ENCODE data around the gene TARBP1. TPM values are rescaled to one million over a fixed set of nuclear protein-coding genes. Genes with fewer than 3 reads are reported as not detected.

TARBP1 gene
- total and polyA plus RNA-seq, 2 of the 13 experiments (the other 11 are each of a cell fraction or from before 2014, with no cell fraction given) = 37.7 to 67.0 TPM

DNA sequence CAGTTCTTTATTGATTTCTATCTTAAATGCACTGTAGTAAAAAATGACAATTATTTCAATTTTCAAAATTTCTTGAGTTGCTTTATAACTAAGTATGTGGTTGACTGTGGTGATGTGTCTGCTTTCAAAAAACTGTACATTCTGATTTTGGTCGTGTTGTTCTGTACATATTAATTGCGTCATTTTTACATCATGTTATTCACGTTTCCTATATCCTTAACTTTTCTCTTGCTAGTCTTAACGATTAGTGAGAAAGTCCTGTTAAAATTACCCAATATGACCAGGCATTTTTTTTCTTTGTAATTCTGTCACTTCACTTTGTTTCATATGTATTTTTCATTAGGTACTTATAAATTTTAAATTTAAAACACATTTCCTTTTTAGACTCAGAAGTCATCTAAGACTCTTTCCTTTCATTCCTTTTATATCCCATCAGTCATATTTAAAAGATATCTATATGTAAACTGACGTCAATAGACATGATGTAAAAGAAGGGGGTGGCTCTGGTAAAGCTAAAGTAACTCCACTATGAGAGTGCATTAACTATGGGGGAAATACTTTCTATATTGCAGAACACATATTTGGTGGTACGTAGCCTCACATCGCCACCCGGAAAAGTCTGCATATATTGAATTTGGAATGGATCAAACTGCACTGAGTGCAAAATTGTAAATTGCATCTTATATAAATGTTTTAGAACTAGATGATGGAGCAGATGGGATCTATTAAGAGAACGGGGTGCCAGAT, 106.8 kb downstream of the TARBP1 start:
- no peak for ATAC-seq
- Histone ChIP-seq H3K9me3 (ENCODE audit: low read length) (no peaks in the 10 kb centered on the region), H3K27ac (ENCODE audit: extremely low read length, insufficient read depth, low read length) (peak overlapping the region; percentile 94), H3K9ac (ENCODE audit: insufficient read depth, low read depth, low read length) (peak overlapping the region; percentile 94), H3K27me3 (ENCODE audit: control insufficient read depth in 1 of 2, insufficient read depth in 2 of 2, low read length in 2 of 2) (no peaks in the 10 kb centered on the region; a peak in 1 of 5 replicates), H3K79me2 (ENCODE audit: insufficient read depth, low read length) (peaks cover 30% of the 10 kb centered on the region), H3K4me2 (ENCODE audit: low read depth, low read length) (peak overlapping the region; percentile 79), H4K20me1 (ENCODE audit: insufficient read depth, low read length) (no peaks in the 10 kb centered on the region), H3K4me1 (ENCODE audit: insufficient read depth, low read length) (peaks cover 43% of the 10 kb centered on the region), H3K4me3 (replicated peaks in 1 of 3; ENCODE audit: insufficient read depth in 1 of 3, low read depth in 2 of 3, low read length in 3 of 3) (peak overlapping the region; percentile 76 to 89 (median 80); a peak in 5 of 6 replicates), H3K36me3 (replicated peaks in 1 of 2; ENCODE audit: control insufficient read depth in 1 of 2, insufficient read depth in 2 of 2, low read length in 2 of 2) (peaks cover 3 to 16% of the 10 kb centered on the region in 2 experiments; a peak in 3 of 5 replicates), H2AFZ (ENCODE audit: low read length) (no peak overlapping the region)
- ChIA-PET POLR2A (interaction anchor here (0.7 to 2.3 kb wide), 10 partner anchors 8 to 238 kb away, joined by 3 to 37 read pairs (median 6); partner anchors contain the start of gene IRF2BP2), CTCF (ENCODE audit: low intra/inter-chr PET ratio, low total read pairs) (no interaction called here)
- in situ Hi-C loops (cut with HindIII; ENCODE audit: extremely low pct_ligation_motif_present, low pct_unique_long_range_greater_than_20kb) (no loop called here), intact Hi-C loops (cut with micrococcal nuclease; ENCODE audit: unreplicated experiment) (loop anchor here (5.0 kb wide), 1 partner anchor 60 kb away; no protein-coding TSS in a partner anchor)
- WGBS (ENCODE audit: low lambda C conversion rate) = 54% methylated on average over 9 of the region's 9 CpGs
- no TSS peak for BruUV-seq (replicated peaks)
- FAIRE-seq = no peak
- no peak for DNase-seq (ENCODE audit: low spot score)
- TF ChIP-seq ZNF670 (CRISPR knock-in tag; IDR thresholded peaks at IDR 0.05; ENCODE audit: borderline replicate concordance) (no peak), ZNF709 (CRISPR knock-in tag; IDR thresholded peaks at IDR 0.05) (no peak), PHF5A (CRISPR knock-in tag; IDR thresholded peaks at IDR 0.05; ENCODE audit: low read depth, unreplicated experiment) (no peak), ZNF788 (CRISPR knock-in tag; IDR thresholded peaks at IDR 0.05; ENCODE audit: borderline replicate concordance) (no peak), KDM1A (CRISPR knock-in tag; IDR thresholded peaks at IDR 0.05) (no peak), ZNF724P (CRISPR knock-in tag; IDR thresholded peaks at IDR 0.05; ENCODE audit: borderline replicate concordance) (no peak), ZFP82 (CRISPR knock-in tag; IDR thresholded peaks at IDR 0.05; ENCODE audit: borderline replicate concordance) (no peak), NBN (conservative IDR thresholded peaks at IDR 0.05) (no peak), BCL6 (CRISPR knock-in tag; IDR thresholded peaks at IDR 0.05) (no peak), ZNF563 (CRISPR knock-in tag; IDR thresholded peaks at IDR 0.05) (no peak)
- TF ChIP-seq, protein P1, sequence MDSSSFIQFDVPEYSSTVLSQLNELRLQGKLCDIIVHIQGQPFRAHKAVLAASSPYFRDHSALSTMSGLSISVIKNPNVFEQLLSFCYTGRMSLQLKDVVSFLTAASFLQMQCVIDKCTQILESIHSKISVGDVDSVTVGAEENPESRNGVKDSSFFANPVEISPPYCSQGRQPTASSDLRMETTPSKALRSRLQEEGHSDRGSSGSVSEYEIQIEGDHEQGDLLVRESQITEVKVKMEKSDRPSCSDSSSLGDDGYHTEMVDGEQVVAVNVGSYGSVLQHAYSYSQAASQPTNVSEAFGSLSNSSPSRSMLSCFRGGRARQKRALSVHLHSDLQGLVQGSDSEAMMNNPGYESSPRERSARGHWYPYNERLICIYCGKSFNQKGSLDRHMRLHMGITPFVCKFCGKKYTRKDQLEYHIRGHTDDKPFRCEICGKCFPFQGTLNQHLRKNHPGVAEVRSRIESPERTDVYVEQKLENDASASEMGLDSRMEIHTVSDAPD (CRISPR knock-in tag; IDR thresholded peaks at IDR 0.05) = no peak
- TF ChIP-seq, protein P2, sequence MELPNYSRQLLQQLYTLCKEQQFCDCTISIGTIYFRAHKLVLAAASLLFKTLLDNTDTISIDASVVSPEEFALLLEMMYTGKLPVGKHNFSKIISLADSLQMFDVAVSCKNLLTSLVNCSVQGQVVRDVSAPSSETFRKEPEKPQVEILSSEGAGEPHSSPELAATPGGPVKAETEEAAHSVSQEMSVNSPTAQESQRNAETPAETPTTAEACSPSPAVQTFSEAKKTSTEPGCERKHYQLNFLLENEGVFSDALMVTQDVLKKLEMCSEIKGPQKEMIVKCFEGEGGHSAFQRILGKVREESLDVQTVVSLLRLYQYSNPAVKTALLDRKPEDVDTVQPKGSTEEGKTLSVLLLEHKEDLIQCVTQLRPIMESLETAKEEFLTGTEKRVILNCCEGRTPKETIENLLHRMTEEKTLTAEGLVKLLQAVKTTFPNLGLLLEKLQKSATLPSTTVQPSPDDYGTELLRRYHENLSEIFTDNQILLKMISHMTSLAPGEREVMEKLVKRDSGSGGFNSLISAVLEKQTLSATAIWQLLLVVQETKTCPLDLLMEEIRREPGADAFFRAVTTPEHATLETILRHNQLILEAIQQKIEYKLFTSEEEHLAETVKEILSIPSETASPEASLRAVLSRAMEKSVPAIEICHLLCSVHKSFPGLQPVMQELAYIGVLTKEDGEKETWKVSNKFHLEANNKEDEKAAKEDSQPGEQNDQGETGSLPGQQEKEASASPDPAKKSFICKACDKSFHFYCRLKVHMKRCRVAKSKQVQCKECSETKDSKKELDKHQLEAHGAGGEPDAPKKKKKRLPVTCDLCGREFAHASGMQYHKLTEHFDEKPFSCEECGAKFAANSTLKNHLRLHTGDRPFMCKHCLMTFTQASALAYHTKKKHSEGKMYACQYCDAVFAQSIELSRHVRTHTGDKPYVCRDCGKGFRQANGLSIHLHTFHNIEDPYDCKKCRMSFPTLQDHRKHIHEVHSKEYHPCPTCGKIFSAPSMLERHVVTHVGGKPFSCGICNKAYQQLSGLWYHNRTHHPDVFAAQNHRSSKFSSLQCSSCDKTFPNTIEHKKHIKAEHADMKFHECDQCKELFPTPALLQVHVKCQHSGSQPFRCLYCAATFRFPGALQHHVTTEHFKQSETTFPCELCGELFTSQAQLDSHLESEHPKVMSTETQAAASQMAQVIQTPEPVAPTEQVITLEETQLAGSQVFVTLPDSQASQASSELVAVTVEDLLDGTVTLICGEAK (IDR thresholded peaks at IDR 0.05) = no peak
- TF ChIP-seq, protein P2 (CRISPR knock-in tag; IDR thresholded peaks at IDR 0.05) = no peak
